Measurements from ENCODE around the gene MTERF4.
A peak's percentile ranks its signal among the peaks of the same experiment; 100 is the strongest.

The MTERF4 gene

GRCh38 chr2:241061275-241061674, 40.8 kb downstream of the MTERF4 start:
- no peak overlapping the region for H3K14ac ChIP-seq (ENCODE audit: low read length in 2 of 2)
- 90% methylated on average over 6 of the region's 6 CpGs for WGBS
- H2BK120ac ChIP-seq (ENCODE audit: low read depth, low read length) = no peak overlapping the region
- no peak overlapping the region for H4K91ac ChIP-seq (ENCODE audit: low read length)
- H2AFZ ChIP-seq (ENCODE audit: low read depth, low read length) = no peak overlapping the region
- no peak overlapping the region for H2AK5ac ChIP-seq (ENCODE audit: low read length, severe bottlenecking)
- no peak overlapping the region for H4K8ac ChIP-seq (ENCODE audit: low read length)
- H3K4ac ChIP-seq (ENCODE audit: low read depth in 1 of 2, low read length in 2 of 2) = no peak overlapping the region
- peaks cover 8% of the 10 kb centered on the region for H3K4me1 ChIP-seq (ENCODE audit: control insufficient read depth, insufficient read depth, low read depth, low read length)
- no peak overlapping the region for H3K27ac ChIP-seq (ENCODE audit: low read length, poor library complexity, severe bottlenecking)
- H3K4me3 ChIP-seq (ENCODE audit: insufficient read depth in 1 of 2, low read depth in 1 of 2, low read length in 2 of 2) = no peak overlapping the region
- no peak overlapping the region for H3K23ac ChIP-seq (ENCODE audit: low read length in 2 of 2)
- H3K79me1 ChIP-seq (replicated peaks; ENCODE audit: low read length, poor library complexity, severe bottlenecking) = no peaks in the 10 kb centered on the region
- H3K36me3 ChIP-seq (ENCODE audit: control insufficient read depth in 1 of 2, insufficient read depth in 2 of 2, low read depth in 1 of 2, low read length in 2 of 2) = peaks cover 0 to 85% of the 10 kb centered on the region in 2 experiments
- H3K27me3 ChIP-seq (ENCODE audit: control insufficient read depth in 1 of 2, insufficient read depth in 1 of 2, low read length in 2 of 2) = peaks cover 0 to 28% of the 10 kb centered on the region in 2 experiments
- H3K9me3 ChIP-seq (ENCODE audit: control insufficient read depth, low read length) = no peaks in the 10 kb centered on the region
- H3K9ac ChIP-seq (ENCODE audit: low read length) = no peak overlapping the region
- H3K4me2 ChIP-seq (ENCODE audit: low read length, poor library complexity, severe bottlenecking) = no peak overlapping the region
- peak; percentile 30 for DNase-seq
- H2BK15ac ChIP-seq (ENCODE audit: low read depth, poor library complexity, severe bottlenecking) = no peak overlapping the region
- no peak overlapping the region for H2BK5ac ChIP-seq (ENCODE audit: low read depth, low read length, poor library complexity, severe bottlenecking)
- H2BK12ac ChIP-seq (ENCODE audit: low read length in 2 of 2) = no peak overlapping the region
- H3K18ac ChIP-seq (ENCODE audit: low read depth in 1 of 2, low read length in 2 of 2) = no peak overlapping the region

- Histone ChIP-seq H3K9me3 (ENCODE audit: control insufficient read depth, low read length) (no peaks in the 10 kb centered on the region), H2BK15ac (ENCODE audit: low read depth, poor library complexity, severe bottlenecking) (no peak overlapping the region), H3K23ac (ENCODE audit: low read length in 2 of 2) (no peak overlapping the region), H2BK5ac (ENCODE audit: low read depth, low read length, poor library complexity, severe bottlenecking) (no peak overlapping the region), H3K4me1 (ENCODE audit: control insufficient read depth, insufficient read depth, low read depth, low read length) (peaks cover 2% of the 10 kb centered on the region), H3K4ac (ENCODE audit: low read depth in 1 of 2, low read length in 2 of 2) (no peak overlapping the region), H3K4me3 (ENCODE audit: insufficient read depth in 1 of 2, low read depth in 1 of 2, low read length in 2 of 2) (no peak overlapping the region), H3K79me1 (replicated peaks; ENCODE audit: low read length, poor library complexity, severe bottlenecking) (no peaks in the 10 kb centered on the region), H3K9ac (ENCODE audit: low read length) (no peak overlapping the region), H3K4me2 (ENCODE audit: low read length, poor library complexity, severe bottlenecking) (no peak overlapping the region), H3K18ac (ENCODE audit: low read depth in 1 of 2, low read length in 2 of 2) (no peak overlapping the region), H3K27me3 (ENCODE audit: control insufficient read depth in 1 of 2, insufficient read depth in 1 of 2, low read length in 2 of 2) (peaks cover 0 to 13% of the 10 kb centered on the region in 2 experiments), H3K14ac (ENCODE audit: low read length in 2 of 2) (no peak overlapping the region), H4K91ac (ENCODE audit: low read length) (no peak overlapping the region), H4K8ac (ENCODE audit: low read length) (no peak overlapping the region), H2AK5ac (ENCODE audit: low read length, severe bottlenecking) (no peak overlapping the region), H3K27ac (ENCODE audit: low read length, poor library complexity, severe bottlenecking) (no peak overlapping the region), H2AFZ (ENCODE audit: low read depth, low read length) (no peak overlapping the region), H2BK120ac (ENCODE audit: low read depth, low read length) (no peak overlapping the region), H2BK12ac (ENCODE audit: low read length in 2 of 2) (no peak overlapping the region), H3K36me3 (ENCODE audit: control insufficient read depth in 1 of 2, insufficient read depth in 2 of 2, low read depth in 1 of 2, low read length in 2 of 2) (peaks cover 0 to 93% of the 10 kb centered on the region in 2 experiments)
- WGBS = 91% methylated on average over 8 of the region's 8 CpGs
- no peak for DNase-seq
Measured at GRCh38 chr2:241053576-241054251, 48.4 kb downstream of the MTERF4 start.

- no peak overlapping the region for H3K4ac ChIP-seq (ENCODE audit: low read depth in 1 of 2, low read length in 2 of 2)
- no peak overlapping the region for H3K9ac ChIP-seq (ENCODE audit: low read length)
- no peak overlapping the region for H3K14ac ChIP-seq (ENCODE audit: low read length in 2 of 2)
- DNase-seq = no peak
- no peak overlapping the region for H2AFZ ChIP-seq (ENCODE audit: low read depth, low read length)
- H3K27ac ChIP-seq (ENCODE audit: low read length, poor library complexity, severe bottlenecking) = no peak overlapping the region
- no peaks in the 10 kb centered on the region for H3K79me1 ChIP-seq (replicated peaks; ENCODE audit: low read length, poor library complexity, severe bottlenecking)
- H2BK12ac ChIP-seq (ENCODE audit: low read length in 2 of 2) = no peak overlapping the region
- H3K36me3 ChIP-seq (ENCODE audit: control insufficient read depth in 1 of 2, insufficient read depth in 2 of 2, low read depth in 1 of 2, low read length in 2 of 2) = peaks cover 0 to 95% of the 10 kb centered on the region in 2 experiments
- no peak overlapping the region for H2BK120ac ChIP-seq (ENCODE audit: low read depth, low read length)
- peaks cover 0 to 13% of the 10 kb centered on the region in 2 experiments for H3K27me3 ChIP-seq (ENCODE audit: control insufficient read depth in 1 of 2, insufficient read depth in 1 of 2, low read length in 2 of 2)
- H3K18ac ChIP-seq (ENCODE audit: low read depth in 1 of 2, low read length in 2 of 2) = no peak overlapping the region
- H2BK5ac ChIP-seq (ENCODE audit: low read depth, low read length, poor library complexity, severe bottlenecking) = no peak overlapping the region
- H4K91ac ChIP-seq (ENCODE audit: low read length) = no peak overlapping the region
- H3K4me1 ChIP-seq (ENCODE audit: control insufficient read depth, insufficient read depth, low read depth, low read length) = peaks cover 2% of the 10 kb centered on the region
- no peak overlapping the region for H2BK15ac ChIP-seq (ENCODE audit: low read depth, poor library complexity, severe bottlenecking)
- WGBS = 79% methylated on average over 30 of the region's 31 CpGs
- H3K4me2 ChIP-seq (ENCODE audit: low read length, poor library complexity, severe bottlenecking) = no peak overlapping the region
- H4K8ac ChIP-seq (ENCODE audit: low read length) = no peak overlapping the region
- H3K23ac ChIP-seq (ENCODE audit: low read length in 2 of 2) = no peak overlapping the region
- H3K9me3 ChIP-seq (ENCODE audit: control insufficient read depth, low read length) = no peaks in the 10 kb centered on the region
- H3K4me3 ChIP-seq (ENCODE audit: insufficient read depth in 1 of 2, low read depth in 1 of 2, low read length in 2 of 2) = no peak overlapping the region
- no peak overlapping the region for H2AK5ac ChIP-seq (ENCODE audit: low read length, severe bottlenecking)
Measured at GRCh38 chr2:241052677-241053360, 49.3 kb downstream of the MTERF4 start.

GRCh38 chr2:241051578-241052487, 50.3 kb downstream of the MTERF4 start:
- Histone ChIP-seq H3K9ac (ENCODE audit: low read length) (no peak overlapping the region), H3K4me2 (ENCODE audit: low read length, poor library complexity, severe bottlenecking) (no peak overlapping the region), H2BK15ac (ENCODE audit: low read depth, poor library complexity, severe bottlenecking) (no peak overlapping the region), H3K9me3 (ENCODE audit: control insufficient read depth, low read length) (no peaks in the 10 kb centered on the region), H3K18ac (ENCODE audit: low read depth in 1 of 2, low read length in 2 of 2) (no peak overlapping the region), H3K23ac (ENCODE audit: low read length in 2 of 2) (no peak overlapping the region), H4K91ac (ENCODE audit: low read length) (no peak overlapping the region), H2BK5ac (ENCODE audit: low read depth, low read length, poor library complexity, severe bottlenecking) (no peak overlapping the region), H4K8ac (ENCODE audit: low read length) (no peak overlapping the region), H3K4ac (ENCODE audit: low read depth in 1 of 2, low read length in 2 of 2) (no peak overlapping the region), H2BK120ac (ENCODE audit: low read depth, low read length) (no peak overlapping the region), H3K4me1 (ENCODE audit: control insufficient read depth, insufficient read depth, low read depth, low read length) (peaks cover 2% of the 10 kb centered on the region), H3K4me3 (ENCODE audit: insufficient read depth in 1 of 2, low read depth in 1 of 2, low read length in 2 of 2) (no peak overlapping the region), H3K27me3 (ENCODE audit: control insufficient read depth in 1 of 2, insufficient read depth in 1 of 2, low read length in 2 of 2) (peaks cover 0 to 13% of the 10 kb centered on the region in 2 experiments), H2BK12ac (ENCODE audit: low read length in 2 of 2) (no peak overlapping the region), H3K36me3 (ENCODE audit: control insufficient read depth in 1 of 2, insufficient read depth in 2 of 2, low read depth in 1 of 2, low read length in 2 of 2) (peaks cover 0 to 97% of the 10 kb centered on the region in 2 experiments), H2AFZ (ENCODE audit: low read depth, low read length) (no peak overlapping the region), H3K79me1 (replicated peaks; ENCODE audit: low read length, poor library complexity, severe bottlenecking) (no peaks in the 10 kb centered on the region), H3K27ac (ENCODE audit: low read length, poor library complexity, severe bottlenecking) (no peak overlapping the region), H2AK5ac (ENCODE audit: low read length, severe bottlenecking) (no peak overlapping the region), H3K14ac (ENCODE audit: low read length in 2 of 2) (no peak overlapping the region)
- no peak for DNase-seq
- 88% methylated on average over 30 of the region's 33 CpGs for WGBS

Measured in mesenchymal stem cell (in vitro differentiated cells and primary cell).